GM19452 (cell line): ENCODE measurements around the gene HERC5.
"Not testable (repeated sequence)": the region's sequence is repeated elsewhere in the genome, so short reads cannot be mapped to it uniquely, and the experiment has no call there.

Experiments used
- ATAC-seq: cut with Tn5 transposase; IDR thresholded peaks from one replicate; pipeline ENCODE4 v1.9.1; 2021; ENCODE audit not compliant: unreplicated experiment

HERC5 gene

GRCh38 chr4:88447371-88448095, 9.4 kb upstream of the HERC5 start:
- no peak for ATAC-seq

- ATAC-seq = not testable (repeated sequence)
Observed at GRCh38 chr4:88448211-88448765, 8.6 kb upstream of the HERC5 start.

DNA sequence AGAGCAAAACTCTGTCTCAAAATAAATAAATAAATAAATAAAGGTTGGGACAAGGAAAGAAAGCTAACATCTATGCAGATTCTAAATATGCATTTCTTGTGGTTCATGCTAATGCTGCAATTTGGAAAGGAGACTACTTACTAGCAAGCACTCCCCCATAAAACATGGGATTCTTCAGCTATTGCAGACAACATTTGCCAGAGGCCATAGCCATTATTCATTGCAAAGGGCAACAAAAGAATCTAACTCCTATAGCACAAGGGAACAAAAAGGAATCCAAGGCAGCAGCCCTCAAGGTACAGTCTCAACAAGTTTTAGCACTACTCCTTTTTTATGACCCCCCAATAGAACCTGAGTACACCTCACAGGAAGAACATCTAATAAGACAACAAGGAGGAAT, 8.0 kb upstream of the HERC5 start:
- no peak for ATAC-seq

DNA sequence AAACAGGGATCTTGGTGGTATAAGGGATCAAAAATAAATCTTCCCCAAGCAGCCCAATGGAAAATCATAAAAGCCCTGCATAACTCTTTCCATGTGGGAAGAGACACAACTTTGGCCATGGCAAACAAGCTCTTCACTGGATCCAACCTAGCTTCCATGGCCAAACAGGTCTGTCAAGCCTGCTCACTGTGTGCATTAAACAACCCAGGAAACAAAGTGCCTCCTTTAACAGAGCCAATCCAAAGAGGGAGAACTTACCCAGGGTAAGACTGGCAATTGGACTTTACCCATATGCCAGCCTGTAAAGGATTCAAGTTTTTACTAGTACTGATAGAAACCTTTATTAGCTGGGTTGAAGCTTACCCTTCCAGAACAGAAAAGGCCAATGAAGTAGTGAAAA, 7.6 kb upstream of the HERC5 start:
- no peak for ATAC-seq

DNA sequence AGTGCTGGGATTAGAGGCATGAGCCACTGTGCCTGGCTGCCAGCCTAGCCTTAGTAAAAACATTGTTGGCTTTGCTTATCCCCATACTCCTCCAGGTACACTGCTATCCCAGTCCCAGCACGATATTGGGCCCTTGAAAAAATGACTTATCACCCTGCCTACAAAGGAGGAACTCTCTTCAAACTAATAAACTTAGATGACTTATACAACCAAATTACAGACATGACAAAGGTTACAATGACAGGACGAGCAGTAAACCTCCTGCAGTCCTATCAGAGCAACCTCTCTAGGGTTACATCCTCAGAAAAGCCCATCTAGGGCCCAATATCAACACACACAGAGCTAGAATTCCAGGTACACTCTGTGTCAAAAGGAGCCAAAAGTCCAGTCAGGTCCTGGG, 5.7 kb upstream of the HERC5 start:
- ATAC-seq = no peak

DNA sequence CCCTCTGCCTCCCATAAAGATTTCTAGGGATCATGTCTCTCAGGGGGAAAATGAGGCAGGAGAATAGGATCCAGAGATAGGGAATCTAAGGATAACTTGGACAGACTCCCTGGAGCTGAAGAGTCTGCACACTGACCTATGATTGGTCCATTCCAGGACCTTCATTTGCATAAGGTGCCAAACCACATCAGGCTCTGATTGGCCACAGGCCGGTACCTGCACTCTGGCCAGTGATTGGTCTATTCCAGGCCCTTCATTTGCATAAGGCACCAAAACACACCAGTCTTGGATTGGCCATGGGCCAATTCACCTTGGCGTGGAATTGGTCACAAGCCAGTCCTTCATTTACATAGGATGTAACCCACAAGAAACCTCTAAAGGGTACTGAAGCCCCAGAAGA, 4.0 kb upstream of the HERC5 start:
- ATAC-seq = no peak

- ATAC-seq = peak; percentile 46
Observed at GRCh38 chr4:88457307-88458103, 586 bp downstream of the HERC5 start.

GRCh38 chr4:88458104-88458740, 1.3 kb downstream of the HERC5 start:
- ATAC-seq = no peak

- no peak for ATAC-seq
Observed at GRCh38 chr4:88465653-88466192, 8.8 kb downstream of the HERC5 start.

DNA sequence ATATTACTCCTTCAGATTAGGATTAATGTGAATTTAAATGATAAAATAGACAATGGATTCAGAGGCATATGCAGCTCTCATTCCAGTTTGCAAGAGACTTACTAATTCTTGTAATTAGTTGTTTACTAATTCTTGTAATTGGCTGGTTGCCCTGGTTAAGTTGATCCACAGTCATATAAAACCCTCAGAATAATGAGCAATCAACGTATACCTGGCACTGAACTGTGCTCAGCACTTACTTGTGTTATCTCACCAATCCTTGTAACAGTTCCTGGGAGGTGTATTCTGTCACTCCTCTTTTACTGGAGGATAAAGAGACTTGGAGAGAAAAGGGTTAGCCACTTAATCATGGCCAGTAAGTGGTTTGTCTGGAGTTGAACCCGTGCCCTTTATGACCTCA, 10.5 kb downstream of the HERC5 start:
- no peak for ATAC-seq

DNA sequence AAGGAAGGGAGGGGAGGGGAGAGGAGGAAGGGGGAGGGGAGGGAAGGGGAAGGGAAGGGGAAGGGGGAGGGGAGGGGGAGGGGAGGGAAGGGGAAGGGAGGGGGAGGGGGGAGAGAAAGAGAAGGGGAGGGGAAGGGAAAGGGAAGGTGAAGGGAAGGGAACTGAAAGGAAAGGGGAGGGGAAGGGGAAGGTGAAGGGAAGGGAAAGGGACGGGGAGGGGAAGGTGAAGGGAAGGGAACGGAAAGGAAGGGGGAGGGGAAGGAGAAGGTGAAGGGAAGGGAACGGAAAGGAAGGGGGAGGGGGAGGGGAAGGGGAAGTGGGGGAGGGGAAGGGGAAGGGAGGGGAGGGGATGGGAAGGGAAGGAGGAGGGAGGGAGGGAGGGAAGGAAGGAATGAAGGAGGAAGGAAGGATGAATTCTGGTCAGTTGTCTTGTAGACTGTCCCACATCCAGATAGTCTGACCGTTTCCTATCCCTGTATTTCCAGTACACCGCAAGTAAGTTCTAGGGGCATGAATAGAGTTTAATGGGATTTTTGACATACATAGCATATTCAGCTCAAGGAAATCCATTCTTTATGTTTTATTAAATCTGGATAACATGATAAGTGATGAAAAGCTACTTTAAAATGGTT, 20.4 kb downstream of the HERC5 start:
- no peak for ATAC-seq

GRCh38 chr4:88478247-88478646, 21.3 kb downstream of the HERC5 start:
- ATAC-seq = no peak

- no peak for ATAC-seq
Observed at GRCh38 chr4:88481537-88481936, 24.6 kb downstream of the HERC5 start.

DNA sequence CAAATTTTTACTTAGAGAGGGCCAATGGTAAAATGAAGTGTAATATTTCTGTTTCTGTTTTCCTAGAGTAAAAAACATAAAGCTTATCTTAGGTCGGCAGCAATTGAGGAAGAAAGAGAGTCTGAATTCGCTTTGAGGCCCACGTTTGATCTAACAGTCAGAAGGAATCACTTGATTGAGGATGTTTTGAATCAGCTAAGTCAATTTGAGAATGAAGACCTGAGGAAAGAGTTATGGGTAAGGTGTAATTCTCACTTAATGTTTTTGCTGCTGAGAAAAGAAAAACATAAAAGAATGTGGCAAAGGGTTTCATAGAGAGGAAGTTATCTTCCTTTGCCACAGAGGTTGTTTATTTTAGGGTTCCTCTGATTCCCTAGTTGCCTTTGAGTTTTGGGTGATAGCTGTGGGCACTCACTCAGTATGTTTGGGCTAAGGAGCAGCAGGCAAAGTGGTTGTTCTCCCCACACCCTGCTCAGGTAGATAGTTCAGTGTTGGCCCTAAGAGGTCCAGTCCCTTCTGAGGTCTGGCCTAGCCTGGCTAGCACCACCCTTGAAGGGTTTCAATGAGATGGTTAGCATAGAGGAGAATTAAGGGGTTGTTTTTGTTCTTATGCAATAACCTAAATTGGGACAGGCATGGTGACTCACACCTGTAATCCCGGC, 32.3 kb downstream of the HERC5 start:
- ATAC-seq = no peak

- no peak for ATAC-seq
Observed at GRCh38 chr4:88497859-88498409, 41.0 kb downstream of the HERC5 start.

GRCh38 chr4:88503344-88503743, 46.4 kb downstream of the HERC5 start:
- ATAC-seq = no peak

- ATAC-seq = no peak
Observed at GRCh38 chr4:88511236-88511635, 54.3 kb downstream of the HERC5 start.

DNA sequence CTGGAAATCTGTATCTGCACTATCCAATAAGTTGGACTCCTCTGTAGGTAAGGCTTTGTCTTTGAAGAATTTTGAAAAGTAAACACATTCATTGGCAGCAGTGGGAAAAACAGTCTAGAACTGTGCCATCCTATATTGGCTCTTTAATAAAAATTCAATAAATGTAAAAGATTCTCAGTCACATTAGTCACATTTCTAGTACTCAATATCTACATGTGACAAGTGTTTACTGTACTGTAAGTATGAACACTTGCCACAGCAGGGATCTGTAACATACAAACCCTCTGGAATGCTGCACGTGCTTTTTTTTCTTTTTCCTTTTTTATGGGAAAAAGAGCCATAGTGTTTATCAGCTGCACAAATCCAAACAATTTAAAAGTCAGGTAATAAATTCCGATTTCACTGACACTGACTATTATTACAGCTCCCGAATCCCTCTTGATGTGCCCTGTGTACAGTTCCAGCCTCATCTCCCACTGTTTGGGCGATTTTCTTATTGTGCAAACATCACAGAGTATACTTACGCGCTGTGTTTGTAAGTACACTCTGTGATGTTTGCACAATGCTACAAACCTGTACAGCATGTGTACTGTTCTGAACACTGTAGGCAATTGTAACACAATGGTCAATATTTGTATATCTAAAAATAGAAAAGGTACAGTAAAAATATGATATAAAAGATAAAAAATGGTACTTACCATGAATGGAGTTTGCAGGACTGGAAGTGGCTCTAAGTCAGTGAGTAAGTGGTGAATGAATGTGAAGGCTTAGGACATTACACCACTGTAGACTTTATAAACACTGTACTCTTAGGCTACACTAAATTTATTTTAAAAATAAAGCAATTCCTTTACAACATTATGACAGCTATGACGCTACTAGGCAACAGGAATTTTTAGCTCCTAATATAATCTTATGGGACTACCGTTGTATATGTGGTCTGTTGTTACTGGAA, 57.9 kb downstream of the HERC5 start:
- no peak for ATAC-seq

DNA sequence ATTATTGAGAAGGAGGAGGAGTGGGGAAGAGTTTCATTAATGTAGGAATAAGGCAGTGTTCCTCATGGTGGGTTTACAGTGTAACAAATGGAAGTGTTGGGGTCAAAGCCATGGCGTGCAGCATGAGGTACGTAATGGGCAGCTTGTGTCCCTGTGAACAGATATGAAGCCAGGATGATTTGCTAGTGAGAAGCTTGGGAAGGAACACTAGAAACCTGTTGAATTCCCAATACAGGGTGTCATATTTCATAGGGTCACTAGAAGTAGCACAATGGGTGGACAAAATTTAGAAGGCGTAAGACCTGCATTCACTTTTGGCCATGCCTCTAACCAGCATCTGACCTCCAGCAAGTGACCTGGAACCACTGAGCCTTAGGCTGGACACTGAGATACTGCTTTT, 59.8 kb downstream of the HERC5 start:
- no peak for ATAC-seq
